Chondrocyte (in vitro differentiated cells): Measurements from ENCODE around the gene GBF1. TPM values are rescaled to one million over a fixed set of nuclear protein-coding genes. Genes with fewer than 3 reads are reported as not detected.

Source experiments
- DNase-seq: peaks from one replicate; pipeline ENCODE4 v3.0.0; 2021; ENCODE audit warnings: mixed read lengths, low spot score
- H3K27ac Mint-ChIP-seq: one replicate; pipeline ENCODE4 v1.8.0; 2021; ENCODE audit warnings: mild to moderate bottlenecking, moderate library complexity, mixed read lengths; ENCODE audit not compliant: unreplicated experiment
- H3K27me3 Mint-ChIP-seq: 2 replicates; pipeline ENCODE4 v1.8.0; 2021; ENCODE audit warnings: low read depth, mixed read lengths
- H3K36me3 Mint-ChIP-seq: 2 replicates; pipeline ENCODE4 v1.8.0; 2021; ENCODE audit warnings: low read depth, mixed read lengths
- H3K4me1 Mint-ChIP-seq: 2 replicates; pipeline ENCODE4 v1.8.0; 2021; ENCODE audit warnings: low read depth, mild to moderate bottlenecking, mixed read lengths
- H3K4me3 Mint-ChIP-seq: one replicate; pipeline ENCODE4 v1.8.0; 2021; ENCODE audit warnings: mild to moderate bottlenecking, moderate library complexity, mixed read lengths; ENCODE audit not compliant: unreplicated experiment
- H3K9me3 Mint-ChIP-seq: 2 replicates; pipeline ENCODE4 v1.8.0; 2021; ENCODE audit warnings: low read depth, mixed read lengths
- total RNA-seq: library from RNA; stranded (reverse); gene quantifications from 3 replicates; pipeline ENCODE4 v1.2.1, GENCODE V29; 2021
- TF ChIP-seq, protein P1 (sequence below): fragments of 200-600 bp; sonication (generic); IDR thresholded peaks from 2 replicates; pipeline ENCODE4 v1.5.0; 2021; ENCODE audit warnings: antibody characterized with exemption, mild to moderate bottlenecking, moderate library complexity

Gene GBF1
- total RNA-seq, 1 donor from 2014 or later, result 59.7 TPM

DNA sequence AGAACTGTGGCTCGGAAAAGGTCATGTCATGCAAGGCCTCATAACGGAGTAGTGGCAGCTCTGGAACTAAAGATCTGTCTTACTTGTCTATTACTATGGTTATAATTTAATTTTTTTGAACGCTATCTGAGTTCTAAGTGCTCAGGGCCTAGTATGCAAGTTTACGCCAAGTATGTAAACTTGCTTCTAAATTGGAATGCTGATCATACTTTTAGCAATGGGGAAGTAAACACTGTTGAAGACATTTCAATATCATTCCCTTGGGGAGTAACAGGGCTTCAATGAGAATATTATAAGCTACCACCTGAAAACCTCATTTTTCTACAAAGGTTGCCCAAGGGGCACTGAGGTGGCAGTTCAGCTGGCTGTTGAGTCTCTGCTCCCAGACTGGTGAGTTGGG lies 80.7 kb downstream of the GBF1 start:
- H3K9me3 Mint-ChIP-seq, result no peaks in the 10 kb centered on the region
- H3K4me1 Mint-ChIP-seq, result peaks cover 44% of the 10 kb centered on the region
- DNase-seq, result no peak
- TF ChIP-seq, protein P1, sequence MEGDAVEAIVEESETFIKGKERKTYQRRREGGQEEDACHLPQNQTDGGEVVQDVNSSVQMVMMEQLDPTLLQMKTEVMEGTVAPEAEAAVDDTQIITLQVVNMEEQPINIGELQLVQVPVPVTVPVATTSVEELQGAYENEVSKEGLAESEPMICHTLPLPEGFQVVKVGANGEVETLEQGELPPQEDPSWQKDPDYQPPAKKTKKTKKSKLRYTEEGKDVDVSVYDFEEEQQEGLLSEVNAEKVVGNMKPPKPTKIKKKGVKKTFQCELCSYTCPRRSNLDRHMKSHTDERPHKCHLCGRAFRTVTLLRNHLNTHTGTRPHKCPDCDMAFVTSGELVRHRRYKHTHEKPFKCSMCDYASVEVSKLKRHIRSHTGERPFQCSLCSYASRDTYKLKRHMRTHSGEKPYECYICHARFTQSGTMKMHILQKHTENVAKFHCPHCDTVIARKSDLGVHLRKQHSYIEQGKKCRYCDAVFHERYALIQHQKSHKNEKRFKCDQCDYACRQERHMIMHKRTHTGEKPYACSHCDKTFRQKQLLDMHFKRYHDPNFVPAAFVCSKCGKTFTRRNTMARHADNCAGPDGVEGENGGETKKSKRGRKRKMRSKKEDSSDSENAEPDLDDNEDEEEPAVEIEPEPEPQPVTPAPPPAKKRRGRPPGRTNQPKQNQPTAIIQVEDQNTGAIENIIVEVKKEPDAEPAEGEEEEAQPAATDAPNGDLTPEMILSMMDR, result no peak
- no peak overlapping the region for H3K4me3 Mint-ChIP-seq
- H3K27me3 Mint-ChIP-seq, result no peaks in the 10 kb centered on the region
- H3K36me3 Mint-ChIP-seq, result peaks cover 2% of the 10 kb centered on the region
- H3K27ac Mint-ChIP-seq, result peak overlapping the region; percentile 45

DNA sequence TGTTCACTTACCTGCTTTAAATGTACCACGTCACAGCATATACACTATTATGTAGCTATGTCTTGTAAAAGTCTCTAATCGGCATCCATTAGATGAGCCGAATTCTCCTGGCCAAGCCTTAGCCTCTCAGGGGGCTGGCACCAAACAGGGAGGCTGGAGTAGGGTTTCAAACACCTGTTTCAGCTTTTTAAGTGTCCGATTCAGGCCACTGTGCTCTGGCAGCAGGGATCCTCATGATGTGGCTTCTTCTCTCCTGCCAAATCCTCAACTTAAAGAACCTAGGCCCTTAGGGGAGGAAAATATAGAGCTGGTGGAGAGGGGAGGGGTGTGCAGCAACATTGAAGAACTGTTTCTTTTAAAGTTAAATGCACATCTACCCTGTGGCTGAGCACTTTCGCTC lies 81.7 kb downstream of the GBF1 start:
- Mint-ChIP-seq H3K27me3 (no peaks in the 10 kb centered on the region), H3K4me1 (peaks cover 44% of the 10 kb centered on the region), H3K27ac (no peak overlapping the region), H3K9me3 (no peaks in the 10 kb centered on the region), H3K4me3 (no peak overlapping the region), H3K36me3 (peaks cover 2% of the 10 kb centered on the region)
- DNase-seq, result no peak
- TF ChIP-seq, protein P1, result no peak

DNA sequence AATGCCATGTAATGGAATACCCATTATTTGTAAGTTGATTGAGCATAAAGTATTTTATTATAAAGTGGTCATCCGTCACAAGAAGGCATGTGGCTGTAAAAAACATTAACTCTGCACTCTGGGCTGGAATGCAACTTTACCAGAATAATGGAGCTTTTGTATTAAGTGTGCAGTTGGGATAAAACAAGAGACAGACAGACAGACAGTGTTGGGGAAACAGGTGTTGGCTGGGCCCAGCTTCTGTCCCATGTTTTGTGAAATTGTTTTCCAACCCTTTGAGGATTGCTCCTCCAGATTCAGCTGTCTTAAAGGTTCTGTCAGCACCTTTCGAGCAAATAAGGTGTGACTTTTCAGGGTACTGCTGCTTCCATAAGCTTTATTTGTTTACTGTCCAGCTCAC lies 82.3 kb downstream of the GBF1 start:
- DNase-seq, result no peak
- H3K4me1 Mint-ChIP-seq, result peaks cover 44% of the 10 kb centered on the region
- no peak overlapping the region for H3K27ac Mint-ChIP-seq
- TF ChIP-seq, protein P1, result no peak
- no peaks in the 10 kb centered on the region for H3K9me3 Mint-ChIP-seq
- H3K36me3 Mint-ChIP-seq, result peaks cover 1% of the 10 kb centered on the region
- no peaks in the 10 kb centered on the region for H3K27me3 Mint-ChIP-seq
- no peak overlapping the region for H3K4me3 Mint-ChIP-seq

DNA sequence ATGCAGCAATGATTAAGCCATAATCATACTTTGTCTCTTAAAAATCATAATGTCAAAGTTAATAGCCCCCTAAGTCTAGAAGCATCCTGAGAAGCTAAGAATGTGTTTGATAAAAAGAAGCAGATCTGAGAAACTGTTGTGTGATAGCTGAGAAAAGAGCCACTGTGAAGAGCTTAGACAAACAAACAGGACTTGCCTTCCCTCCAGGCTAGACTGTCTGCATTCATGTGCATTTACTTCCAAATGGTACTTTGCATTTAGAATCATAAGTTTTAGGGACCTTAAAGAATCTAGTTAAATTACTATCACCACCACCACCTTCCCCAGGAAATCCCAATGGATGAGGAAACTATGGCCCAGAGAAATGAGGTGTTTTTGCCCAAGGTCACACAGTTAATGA lies 87.4 kb downstream of the GBF1 start:
- no peaks in the 10 kb centered on the region for H3K9me3 Mint-ChIP-seq
- TF ChIP-seq, protein P1, result no peak
- no peak overlapping the region for H3K27ac Mint-ChIP-seq
- H3K27me3 Mint-ChIP-seq, result no peaks in the 10 kb centered on the region
- H3K4me1 Mint-ChIP-seq, result peaks cover 29% of the 10 kb centered on the region
- no peak for DNase-seq
- peaks cover 7% of the 10 kb centered on the region for H3K36me3 Mint-ChIP-seq
- no peak overlapping the region for H3K4me3 Mint-ChIP-seq

DNA sequence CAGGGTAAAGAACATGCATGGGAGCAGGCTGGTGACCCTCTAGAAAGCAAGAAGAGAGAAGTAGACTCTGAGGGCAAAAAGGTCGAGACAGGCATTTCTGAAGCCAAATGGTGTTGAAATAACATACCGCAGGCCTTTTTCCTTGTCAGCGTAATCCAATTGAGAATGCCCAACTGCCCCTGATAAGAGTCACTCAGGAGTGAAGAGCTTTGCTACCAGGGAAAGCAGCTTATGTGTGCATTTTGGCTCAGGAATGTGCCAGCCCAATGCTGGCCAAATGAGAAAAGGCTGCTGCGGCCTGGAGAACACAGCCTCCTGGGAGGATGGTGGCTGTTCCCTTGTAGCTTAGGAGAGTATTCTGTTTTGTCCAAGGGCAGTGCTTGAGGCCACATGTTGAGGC lies 88.8 kb downstream of the GBF1 start:
- no peak for DNase-seq
- TF ChIP-seq, protein P1, result no peak

More for the DNA sequence above, 88.8 kb downstream of the GBF1 start:
- Mint-ChIP-seq H3K27me3 (no peaks in the 10 kb centered on the region), H3K27ac (peak overlapping the region; percentile 73), H3K9me3 (no peaks in the 10 kb centered on the region), H3K36me3 (peaks cover 7% of the 10 kb centered on the region), H3K4me3 (no peak overlapping the region), H3K4me1 (peaks cover 18% of the 10 kb centered on the region)
